Measurements from ENCODE around the gene RPL3.

- TF ChIP-seq, protein P1, sequence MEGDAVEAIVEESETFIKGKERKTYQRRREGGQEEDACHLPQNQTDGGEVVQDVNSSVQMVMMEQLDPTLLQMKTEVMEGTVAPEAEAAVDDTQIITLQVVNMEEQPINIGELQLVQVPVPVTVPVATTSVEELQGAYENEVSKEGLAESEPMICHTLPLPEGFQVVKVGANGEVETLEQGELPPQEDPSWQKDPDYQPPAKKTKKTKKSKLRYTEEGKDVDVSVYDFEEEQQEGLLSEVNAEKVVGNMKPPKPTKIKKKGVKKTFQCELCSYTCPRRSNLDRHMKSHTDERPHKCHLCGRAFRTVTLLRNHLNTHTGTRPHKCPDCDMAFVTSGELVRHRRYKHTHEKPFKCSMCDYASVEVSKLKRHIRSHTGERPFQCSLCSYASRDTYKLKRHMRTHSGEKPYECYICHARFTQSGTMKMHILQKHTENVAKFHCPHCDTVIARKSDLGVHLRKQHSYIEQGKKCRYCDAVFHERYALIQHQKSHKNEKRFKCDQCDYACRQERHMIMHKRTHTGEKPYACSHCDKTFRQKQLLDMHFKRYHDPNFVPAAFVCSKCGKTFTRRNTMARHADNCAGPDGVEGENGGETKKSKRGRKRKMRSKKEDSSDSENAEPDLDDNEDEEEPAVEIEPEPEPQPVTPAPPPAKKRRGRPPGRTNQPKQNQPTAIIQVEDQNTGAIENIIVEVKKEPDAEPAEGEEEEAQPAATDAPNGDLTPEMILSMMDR (IDR thresholded peaks at IDR 0.05), result no peak
- no peak for TF ChIP-seq POLR2A (IDR thresholded peaks at IDR 0.05)
Observed at GRCh38 chr22:39296535-39296934, 22.9 kb downstream of the RPL3 start.

All from testis (tissue), 2 donors.